IPS DF 4.7 (cell line): ENCODE measurements around the gene METTL14.

Experiments used
- DNase-seq: peaks from one replicate; pipeline ENCODE4 v3.0.0-alpha.2; 2013; ENCODE audit warnings: low spot score; ENCODE audit errors: extremely low read depth

The METTL14 gene

DNA sequence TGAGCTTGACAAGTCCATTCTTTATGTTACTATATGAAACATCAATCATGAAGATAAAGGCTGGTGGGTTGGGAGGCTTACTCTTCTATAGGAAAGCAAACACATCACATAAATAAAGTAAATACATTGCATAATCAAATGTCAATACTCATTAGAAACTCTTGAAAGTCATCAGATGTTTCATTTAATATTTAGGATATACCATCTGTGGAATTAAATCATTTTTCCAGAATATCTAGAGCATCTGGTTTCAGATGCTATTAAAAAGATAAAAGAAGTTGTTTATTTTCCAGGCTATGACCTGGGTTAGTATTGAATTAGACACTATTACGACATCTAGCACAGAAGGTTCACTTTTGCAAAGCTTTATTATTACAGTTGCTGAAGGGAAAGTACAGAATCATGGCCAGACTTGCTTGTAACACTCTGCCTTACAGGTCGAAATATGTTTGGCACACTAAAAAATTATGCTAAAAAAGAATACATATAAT is 72.6 kb downstream of the METTL14 start:
- DNase-seq: no peak

- DNase-seq: no peak
Measured at GRCh38 chr4:118758293-118758692, 73.1 kb downstream of the METTL14 start.

- no peak for DNase-seq
Measured at GRCh38 chr4:118759481-118759880, 74.3 kb downstream of the METTL14 start.

- DNase-seq: no peak
Measured at GRCh38 chr4:118760092-118760491, 74.9 kb downstream of the METTL14 start.

DNA sequence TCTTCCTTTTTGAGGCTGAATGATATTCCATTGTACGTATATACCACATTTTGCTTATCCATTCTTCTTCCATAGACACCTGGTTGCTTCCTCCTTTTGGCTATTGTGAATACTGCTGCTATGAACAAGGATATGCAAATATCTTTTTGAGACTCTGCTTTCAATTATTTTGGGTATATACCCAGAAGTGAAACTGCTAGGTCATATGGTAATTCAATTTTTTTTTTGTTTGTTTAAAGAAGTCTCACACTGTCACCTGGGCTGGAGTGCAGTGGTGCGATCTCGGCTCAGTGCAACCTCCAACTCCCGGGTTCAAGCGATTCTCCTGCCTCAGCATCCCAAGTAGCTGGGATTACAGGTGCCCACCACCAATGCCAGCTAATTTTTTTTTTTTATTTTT is 75.3 kb downstream of the METTL14 start:
- no peak for DNase-seq

DNA sequence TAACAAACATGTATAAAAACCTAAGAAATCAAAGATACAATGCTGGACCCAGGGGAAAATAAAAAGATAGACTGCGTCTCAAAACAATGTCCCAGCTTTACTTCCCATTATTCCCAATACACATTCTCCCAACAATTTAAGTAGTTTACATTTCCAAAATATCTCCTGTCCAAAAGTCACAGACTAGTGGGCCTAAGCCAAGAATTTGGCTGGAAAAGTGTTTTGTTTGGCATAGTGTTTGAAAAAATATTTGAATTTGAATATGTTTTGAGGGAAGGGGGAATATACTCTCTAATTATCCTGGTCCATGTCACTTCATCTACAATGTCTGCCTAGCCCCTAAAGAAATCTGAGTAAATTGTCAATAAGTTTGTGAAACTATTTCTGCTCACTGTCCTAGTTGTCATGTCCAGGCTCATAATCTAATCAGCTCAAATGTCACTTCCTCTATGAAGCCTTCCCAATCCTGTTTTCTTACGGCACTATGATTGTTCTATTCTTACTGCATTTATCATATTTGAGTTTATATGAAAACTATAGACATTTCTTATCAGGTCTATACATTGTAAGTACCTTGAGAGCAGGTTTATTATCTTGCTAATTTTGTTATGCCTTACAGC is 76.3 kb downstream of the METTL14 start:
- DNase-seq: no peak

DNA sequence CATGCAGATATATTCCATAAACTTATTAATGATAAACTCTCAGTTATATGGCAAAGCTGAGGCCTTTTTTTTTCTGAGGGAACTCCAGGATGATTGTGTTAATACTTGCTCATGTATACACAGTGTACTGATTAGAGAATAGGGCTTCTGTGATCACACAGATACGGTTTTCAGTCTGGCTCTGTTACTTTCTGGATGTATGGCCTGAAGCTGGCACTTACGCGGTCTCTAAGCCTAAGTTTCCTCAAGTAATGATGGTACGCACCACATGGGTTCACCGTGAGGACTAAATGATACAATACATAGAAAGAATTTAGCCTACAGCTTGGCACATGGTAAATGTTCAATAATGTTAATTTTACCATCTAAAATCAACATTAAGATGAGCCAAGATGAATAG is 77.0 kb downstream of the METTL14 start:
- no peak for DNase-seq

DNA sequence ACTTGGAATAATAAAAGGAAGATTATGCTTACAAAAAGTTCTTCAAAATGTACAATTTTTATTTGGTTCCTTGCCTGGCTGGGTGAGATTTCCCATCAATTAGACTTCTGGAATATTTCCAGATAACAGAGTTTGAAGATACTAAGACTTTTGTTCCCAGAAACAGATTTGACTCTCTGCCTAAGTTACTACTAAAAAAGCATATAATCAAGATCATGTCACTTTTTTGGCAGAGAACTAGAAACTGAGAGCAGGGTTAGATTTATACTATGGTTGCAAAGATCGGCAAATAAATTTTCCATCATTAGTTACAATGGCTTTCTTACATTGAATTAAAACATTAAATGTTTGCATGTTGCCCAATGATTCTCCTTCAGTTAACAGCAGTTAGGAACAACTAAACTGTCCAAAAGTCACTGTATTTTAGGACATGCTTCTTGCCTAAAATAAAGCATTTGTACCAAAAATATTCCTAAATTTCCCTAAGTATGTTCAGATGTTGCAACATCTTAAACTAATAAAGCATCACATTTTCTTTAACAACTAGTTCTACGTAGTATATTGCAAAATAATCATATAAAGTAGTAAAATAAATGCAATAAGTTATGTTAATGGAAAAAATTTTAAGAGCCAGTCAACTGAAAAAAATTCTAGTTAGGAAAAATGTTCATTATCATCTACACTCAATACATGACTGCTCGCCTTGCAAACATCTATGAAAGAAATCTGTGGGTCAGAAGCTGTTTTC is 77.7 kb downstream of the METTL14 start:
- no peak for DNase-seq
